HEK293 (cell line): ENCODE measurements around the gene TMEM184B.
A peak's percentile ranks its signal among the peaks of the same experiment; 100 is the strongest.

ENCODE experiments used
- EGR2 ChIP-seq: fragments of 450-650 bp; formaldehyde crosslinking; IDR thresholded peaks from 2 replicates; pipeline ENCODE4 v1.5.1; 2016; ENCODE audit warnings: low read depth, missing biosample characterization, missing genetic modification characterization
- GLI2 ChIP-seq: fragments of 450-650 bp; formaldehyde crosslinking; IDR thresholded peaks from 2 replicates; pipeline ENCODE4; 2017; ENCODE audit warnings: missing biosample characterization, missing genetic modification characterization, low read depth, borderline replicate concordance
- KLF1 ChIP-seq: fragments of 450-650 bp; formaldehyde crosslinking; IDR thresholded peaks from 2 replicates; pipeline ENCODE4 v1.5.1; 2016; ENCODE audit warnings: missing biosample characterization, missing genetic modification characterization
- KLF10 ChIP-seq: fragments of 450-650 bp; IDR thresholded peaks from 2 replicates; pipeline ENCODE4 v1.5.1; 2018; ENCODE audit warnings: missing biosample characterization, mild to moderate bottlenecking, missing genetic modification characterization
- KLF9 ChIP-seq: fragments of 450-650 bp; formaldehyde crosslinking; IDR thresholded peaks from 2 replicates; pipeline ENCODE4 v1.5.1; 2016; ENCODE audit warnings: missing biosample characterization, missing genetic modification characterization, low read depth
- PATZ1 ChIP-seq: fragments of 450-650 bp; formaldehyde crosslinking; IDR thresholded peaks from 2 replicates; pipeline ENCODE4 v1.5.1; 2016; ENCODE audit warnings: missing biosample characterization, missing genetic modification characterization
- SP2 ChIP-seq: fragments of 450-650 bp; formaldehyde crosslinking; IDR thresholded peaks from 2 replicates; pipeline ENCODE4 v1.5.1; 2016; ENCODE audit warnings: missing biosample characterization, missing genetic modification characterization
- YY2 ChIP-seq: fragments of 450-650 bp; formaldehyde crosslinking; IDR thresholded peaks from 2 replicates; pipeline ENCODE4 v1.5.1; 2016; ENCODE audit warnings: missing biosample characterization, missing genetic modification characterization
- ZBTB10 ChIP-seq: fragments of 450-650 bp; formaldehyde crosslinking; IDR thresholded peaks from 2 replicates; pipeline ENCODE4 v1.5.1; 2016; ENCODE audit warnings: missing biosample characterization, missing genetic modification characterization
- ZBTB20 ChIP-seq: fragments of 450-650 bp; formaldehyde crosslinking; IDR thresholded peaks from 2 replicates; pipeline ENCODE4 v1.5.1; 2016; ENCODE audit warnings: missing biosample characterization, missing genetic modification characterization
- ZBTB21 ChIP-seq: fragments of 450-650 bp; formaldehyde crosslinking; IDR thresholded peaks from 2 replicates; pipeline ENCODE4 v1.5.1; 2017; ENCODE audit warnings: missing biosample characterization, missing genetic modification characterization
- ZBTB7A ChIP-seq: fragments of 450-650 bp; formaldehyde crosslinking; IDR thresholded peaks from 2 replicates; pipeline ENCODE4 v1.5.1; 2016; ENCODE audit warnings: low read depth, missing biosample characterization, missing genetic modification characterization
- ZNF133 ChIP-seq: fragments of 450-650 bp; formaldehyde crosslinking; IDR thresholded peaks from 2 replicates; pipeline ENCODE4 v1.5.1; 2016; ENCODE audit warnings: missing biosample characterization, missing genetic modification characterization
- ZNF138 ChIP-seq: fragments of 450-650 bp; formaldehyde crosslinking; IDR thresholded peaks from 2 replicates; pipeline ENCODE4 v1.5.1; 2016; ENCODE audit warnings: missing biosample characterization, missing genetic modification characterization, borderline replicate concordance
- ZNF19 ChIP-seq: fragments of 450-650 bp; formaldehyde crosslinking; IDR thresholded peaks from 2 replicates; pipeline ENCODE4; 2016; ENCODE audit warnings: missing biosample characterization, missing genetic modification characterization, low read depth
- ZNF335 ChIP-seq: fragments of 450-650 bp; formaldehyde crosslinking; conservative IDR thresholded peaks from 2 replicates; pipeline ENCODE4 v1.5.1; 2016; ENCODE audit warnings: missing biosample characterization, missing genetic modification characterization
- ZNF366 ChIP-seq: fragments of 450-650 bp; formaldehyde crosslinking; conservative IDR thresholded peaks from 2 replicates; pipeline ENCODE4 v1.5.1; 2016; ENCODE audit warnings: missing biosample characterization, missing genetic modification characterization
- ZNF398 ChIP-seq: fragments of 450-650 bp; formaldehyde crosslinking; IDR thresholded peaks from 2 replicates; pipeline ENCODE4 v1.5.1; 2017; ENCODE audit warnings: missing biosample characterization, missing genetic modification characterization
- ZNF600 ChIP-seq: fragments of 450-650 bp; formaldehyde crosslinking; IDR thresholded peaks from 2 replicates; pipeline ENCODE4 v1.5.1; 2016; ENCODE audit warnings: missing biosample characterization, missing genetic modification characterization
- ZNF626 ChIP-seq: fragments of 450-650 bp; sonication (Bioruptor Pico); formaldehyde crosslinking; IDR thresholded peaks from 2 replicates; pipeline ENCODE4 v1.5.1; 2018; ENCODE audit warnings: missing biosample characterization, missing genetic modification characterization, inconsistent platforms
- ZNF704 ChIP-seq: fragments of 450-650 bp; formaldehyde crosslinking; IDR thresholded peaks from 2 replicates; pipeline ENCODE4 v1.5.1; 2016; ENCODE audit warnings: missing biosample characterization, missing genetic modification characterization
- TF ChIP-seq, protein P1 (sequence below): fragments of 450-650 bp; formaldehyde crosslinking; IDR thresholded peaks from 2 replicates; pipeline ENCODE4 v1.5.1; 2016; ENCODE audit warnings: missing biosample characterization, missing genetic modification characterization
- TF ChIP-seq, protein P2 (sequence below): fragments of 450-650 bp; formaldehyde crosslinking; IDR thresholded peaks from 2 replicates; pipeline ENCODE4 v1.5.1; 2016; ENCODE audit warnings: missing biosample characterization, missing genetic modification characterization

TMEM184B gene

GRCh38 chr22:38181453-38182200 is 91.2 kb downstream of the TMEM184B start, which contains the start of gene PLA2G6 (continued):
- TF ChIP-seq ZNF704 = no peak
- TF ChIP-seq KLF10 (tag by site-specific recombination) = peak; percentile 87
- TF ChIP-seq, protein P1, sequence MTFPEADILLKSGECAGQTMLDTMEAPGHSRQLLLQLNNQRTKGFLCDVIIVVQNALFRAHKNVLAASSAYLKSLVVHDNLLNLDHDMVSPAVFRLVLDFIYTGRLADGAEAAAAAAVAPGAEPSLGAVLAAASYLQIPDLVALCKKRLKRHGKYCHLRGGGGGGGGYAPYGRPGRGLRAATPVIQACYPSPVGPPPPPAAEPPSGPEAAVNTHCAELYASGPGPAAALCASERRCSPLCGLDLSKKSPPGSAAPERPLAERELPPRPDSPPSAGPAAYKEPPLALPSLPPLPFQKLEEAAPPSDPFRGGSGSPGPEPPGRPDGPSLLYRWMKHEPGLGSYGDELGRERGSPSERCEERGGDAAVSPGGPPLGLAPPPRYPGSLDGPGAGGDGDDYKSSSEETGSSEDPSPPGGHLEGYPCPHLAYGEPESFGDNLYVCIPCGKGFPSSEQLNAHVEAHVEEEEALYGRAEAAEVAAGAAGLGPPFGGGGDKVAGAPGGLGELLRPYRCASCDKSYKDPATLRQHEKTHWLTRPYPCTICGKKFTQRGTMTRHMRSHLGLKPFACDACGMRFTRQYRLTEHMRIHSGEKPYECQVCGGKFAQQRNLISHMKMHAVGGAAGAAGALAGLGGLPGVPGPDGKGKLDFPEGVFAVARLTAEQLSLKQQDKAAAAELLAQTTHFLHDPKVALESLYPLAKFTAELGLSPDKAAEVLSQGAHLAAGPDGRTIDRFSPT (tag by site-specific recombination) = peak; percentile 46; the same call in 1 of the 2 replicates
- TF ChIP-seq ZNF600 (tag by site-specific recombination) = 0 out of 2 replicates have a peak, but pooled peaks have one; percentile 30
- TF ChIP-seq ZNF19 (tag by site-specific recombination) = no peak
- TF ChIP-seq KLF1 (tag by site-specific recombination) = peak; percentile 38; the same call in 1 of the 2 replicates
- TF ChIP-seq GLI2 (tag by site-specific recombination) = no peak
- TF ChIP-seq, protein P2, sequence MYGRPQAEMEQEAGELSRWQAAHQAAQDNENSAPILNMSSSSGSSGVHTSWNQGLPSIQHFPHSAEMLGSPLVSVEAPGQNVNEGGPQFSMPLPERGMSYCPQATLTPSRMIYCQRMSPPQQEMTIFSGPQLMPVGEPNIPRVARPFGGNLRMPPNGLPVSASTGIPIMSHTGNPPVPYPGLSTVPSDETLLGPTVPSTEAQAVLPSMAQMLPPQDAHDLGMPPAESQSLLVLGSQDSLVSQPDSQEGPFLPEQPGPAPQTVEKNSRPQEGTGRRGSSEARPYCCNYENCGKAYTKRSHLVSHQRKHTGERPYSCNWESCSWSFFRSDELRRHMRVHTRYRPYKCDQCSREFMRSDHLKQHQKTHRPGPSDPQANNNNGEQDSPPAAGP (tag by site-specific recombination) = 0 out of 2 replicates have a peak, but pooled peaks have one; percentile 52
- TF ChIP-seq ZNF133 (tag by site-specific recombination) = 0 out of 2 replicates have a peak, but pooled peaks have one; percentile 10
- TF ChIP-seq ZBTB10 (tag by site-specific recombination) = peak; percentile 91
- TF ChIP-seq ZNF626 (tag by site-specific recombination) = no peak
- TF ChIP-seq ZBTB20 = peak; percentile 27; the same call in 1 of the 2 replicates
- peak; percentile 79 for TF ChIP-seq YY2 (tag by site-specific recombination)
- peak; percentile 85; the same call in 1 of the 2 replicates for TF ChIP-seq KLF9 (tag by site-specific recombination)
- peak; percentile 98 for TF ChIP-seq SP2 (tag by site-specific recombination)
- no peak for TF ChIP-seq ZNF398 (tag by site-specific recombination)
- TF ChIP-seq ZNF366 (tag by site-specific recombination) = peak; percentile 72; the same call in 1 of the 2 replicates
- peak; percentile 82 for TF ChIP-seq PATZ1 (tag by site-specific recombination)
- TF ChIP-seq ZBTB7A = peak; percentile 54; the same call in 1 of the 2 replicates
- TF ChIP-seq ZBTB21 (tag by site-specific recombination) = peak; percentile 52; the same call in 1 of the 2 replicates
- peak; percentile 94 for TF ChIP-seq ZNF335 (tag by site-specific recombination)
- 0 out of 2 replicates have a peak, but pooled peaks have one; percentile 14 for TF ChIP-seq EGR2
- TF ChIP-seq ZNF138 = no peak
